Measurements from ENCODE around the gene ELOA. TPM values are rescaled to one million over a fixed set of nuclear protein-coding genes. Genes with fewer than 3 reads are reported as not detected.
"Not testable (repeated sequence)": the region's sequence is repeated elsewhere in the genome, so short reads cannot be mapped to it uniquely, and the experiment has no call there.

ELOA gene
- total and polyA plus RNA-seq, 4 donors: 24.0 to 65.0 (median 31.8) TPM

DNA sequence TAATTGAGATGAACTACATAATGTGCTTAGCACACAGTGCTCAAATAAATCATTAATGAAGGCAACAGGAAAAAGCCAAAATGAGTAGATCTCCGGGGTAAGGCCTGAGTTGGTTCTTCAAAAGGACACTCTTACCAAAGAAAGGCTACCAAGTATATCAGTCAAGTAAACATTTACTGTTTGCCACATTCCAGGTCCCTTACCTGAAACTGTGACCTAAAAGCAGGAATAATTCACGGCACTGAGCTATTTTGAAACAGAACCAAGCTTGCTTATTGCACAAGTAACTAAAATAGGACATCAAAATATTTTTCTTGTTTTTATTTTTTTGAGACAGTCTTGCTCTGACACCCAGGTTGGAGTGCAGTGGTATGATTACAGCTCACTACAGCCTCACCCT is 32.9 kb downstream of the ELOA start:
- H3K4me1 ChIP-seq (ENCODE audit: control insufficient read depth in 5 of 5, insufficient read depth in 5 of 5, low read length in 5 of 5): peaks cover 0 to 16% (median 3%) of the 10 kb centered on the region in 5 donors
- 55 to 65% methylated on average over 2 of the region's 2 CpGs for WGBS, 2 donors
- no peaks in the 10 kb centered on the region for H3K9me3 ChIP-seq (ENCODE audit: control insufficient read depth in 4 of 4, insufficient read depth in 3 of 4, low read length in 3 of 4)
- peaks cover 0 to 7% (median under 1%) of the 10 kb centered on the region in 4 donors for H3K36me3 ChIP-seq (ENCODE audit: control insufficient read depth in 4 of 4, insufficient read depth in 4 of 4, low read length in 4 of 4)
- TF ChIP-seq, protein P1, sequence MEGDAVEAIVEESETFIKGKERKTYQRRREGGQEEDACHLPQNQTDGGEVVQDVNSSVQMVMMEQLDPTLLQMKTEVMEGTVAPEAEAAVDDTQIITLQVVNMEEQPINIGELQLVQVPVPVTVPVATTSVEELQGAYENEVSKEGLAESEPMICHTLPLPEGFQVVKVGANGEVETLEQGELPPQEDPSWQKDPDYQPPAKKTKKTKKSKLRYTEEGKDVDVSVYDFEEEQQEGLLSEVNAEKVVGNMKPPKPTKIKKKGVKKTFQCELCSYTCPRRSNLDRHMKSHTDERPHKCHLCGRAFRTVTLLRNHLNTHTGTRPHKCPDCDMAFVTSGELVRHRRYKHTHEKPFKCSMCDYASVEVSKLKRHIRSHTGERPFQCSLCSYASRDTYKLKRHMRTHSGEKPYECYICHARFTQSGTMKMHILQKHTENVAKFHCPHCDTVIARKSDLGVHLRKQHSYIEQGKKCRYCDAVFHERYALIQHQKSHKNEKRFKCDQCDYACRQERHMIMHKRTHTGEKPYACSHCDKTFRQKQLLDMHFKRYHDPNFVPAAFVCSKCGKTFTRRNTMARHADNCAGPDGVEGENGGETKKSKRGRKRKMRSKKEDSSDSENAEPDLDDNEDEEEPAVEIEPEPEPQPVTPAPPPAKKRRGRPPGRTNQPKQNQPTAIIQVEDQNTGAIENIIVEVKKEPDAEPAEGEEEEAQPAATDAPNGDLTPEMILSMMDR (IDR thresholded peaks at IDR 0.05; ENCODE audit: control extremely low read depth, extremely low read depth): no peak
- H3K27ac ChIP-seq (ENCODE audit: low read depth in 1 of 2, low read length in 1 of 2): no peak overlapping the region
- no peak overlapping the region for H3K4me3 ChIP-seq
- H3K9ac ChIP-seq (ENCODE audit: insufficient read depth in 1 of 2, low read length in 2 of 2): no peak overlapping the region
- DNase-seq: no peak
- ATAC-seq (ENCODE audit: insufficient read depth, low FRiP score): no peak
- H3K27me3 ChIP-seq (ENCODE audit: control insufficient read depth in 3 of 3, insufficient read depth in 3 of 3, low read length in 2 of 3): no peaks in the 10 kb centered on the region

DNA sequence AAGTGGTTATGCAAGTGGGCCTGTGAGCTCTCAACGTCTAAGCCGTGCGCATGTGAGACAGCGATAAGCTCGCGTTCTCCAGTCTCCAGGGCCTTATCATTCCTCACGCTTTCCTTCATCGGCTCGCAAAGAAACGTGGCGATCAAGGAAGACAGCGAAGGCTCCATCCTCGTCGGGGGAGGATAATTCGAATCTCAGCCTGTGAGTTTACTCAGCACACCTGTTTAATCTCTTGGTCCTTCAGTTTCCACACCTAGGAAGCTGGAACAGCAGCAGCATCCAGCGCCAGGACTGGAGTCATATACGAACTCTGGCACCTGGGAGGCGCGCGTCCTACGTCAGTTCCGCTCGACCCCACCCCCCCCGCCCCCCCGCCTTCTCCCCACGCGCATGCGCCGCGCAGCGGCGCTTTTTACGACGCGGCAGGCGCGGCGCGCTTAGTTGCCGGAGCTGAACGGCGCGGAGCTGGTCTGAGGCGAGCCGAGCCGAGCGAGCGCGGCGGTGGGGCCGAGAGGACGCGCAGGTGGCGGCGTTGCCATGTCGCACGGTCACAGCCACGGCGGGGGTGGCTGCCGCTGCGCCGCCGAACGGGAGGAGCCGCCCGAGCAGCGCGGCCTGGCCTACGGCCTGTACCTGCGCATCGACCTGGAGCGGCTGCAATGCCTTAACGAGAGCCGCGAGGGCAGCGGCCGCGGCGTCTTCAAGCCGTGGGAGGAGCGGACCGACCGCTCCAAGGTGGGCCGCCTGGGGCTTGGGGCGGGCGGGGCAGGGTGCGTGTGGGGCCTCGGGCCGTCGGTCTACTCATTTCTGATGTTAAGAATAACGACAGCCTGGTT is 34.9 kb downstream of the ELOA start, which contains the start of gene PITHD1:
PITHD1 (plus strand) TSS at position 440 of the 836 bp plus-strand sequence; CDS start at position 538, 98 bp downstream.
- Histone ChIP-seq H3K4me1 (ENCODE audit: control insufficient read depth in 5 of 5, insufficient read depth in 5 of 5, low read length in 5 of 5) (peaks cover 0 to 16% (median 3%) of the 10 kb centered on the region in 5 donors), H3K36me3 (ENCODE audit: control insufficient read depth in 4 of 4, insufficient read depth in 4 of 4, low read length in 4 of 4) (peaks cover 0 to 7% (median 3%) of the 10 kb centered on the region in 4 donors), H3K4me3 (peak within 1 kb of the TSS; percentile 97), H3K27ac (ENCODE audit: low read depth in 1 of 2, low read length in 1 of 2) (peak within 1 kb of the TSS; percentile 93 to 97), H3K9me3 (ENCODE audit: control insufficient read depth in 4 of 4, insufficient read depth in 3 of 4, low read length in 3 of 4) (no peaks in the 10 kb centered on the region), H3K9ac (ENCODE audit: insufficient read depth in 1 of 2, low read length in 2 of 2) (peak within 1 kb of the TSS; percentile 56 to 91), H3K27me3 (ENCODE audit: control insufficient read depth in 3 of 3, insufficient read depth in 3 of 3, low read length in 2 of 3) (no peaks in the 10 kb centered on the region)
- ATAC-seq (ENCODE audit: insufficient read depth, low FRiP score): peak; percentile 72
- DNase-seq: peak; percentile 90 to 92 (median 91)
- WGBS, 2 donors: 0% methylated on average over 52 to 91 of the region's 91 CpGs
- TF ChIP-seq, protein P1 (IDR thresholded peaks at IDR 0.05; ENCODE audit: control extremely low read depth, extremely low read depth): no peak

DNA sequence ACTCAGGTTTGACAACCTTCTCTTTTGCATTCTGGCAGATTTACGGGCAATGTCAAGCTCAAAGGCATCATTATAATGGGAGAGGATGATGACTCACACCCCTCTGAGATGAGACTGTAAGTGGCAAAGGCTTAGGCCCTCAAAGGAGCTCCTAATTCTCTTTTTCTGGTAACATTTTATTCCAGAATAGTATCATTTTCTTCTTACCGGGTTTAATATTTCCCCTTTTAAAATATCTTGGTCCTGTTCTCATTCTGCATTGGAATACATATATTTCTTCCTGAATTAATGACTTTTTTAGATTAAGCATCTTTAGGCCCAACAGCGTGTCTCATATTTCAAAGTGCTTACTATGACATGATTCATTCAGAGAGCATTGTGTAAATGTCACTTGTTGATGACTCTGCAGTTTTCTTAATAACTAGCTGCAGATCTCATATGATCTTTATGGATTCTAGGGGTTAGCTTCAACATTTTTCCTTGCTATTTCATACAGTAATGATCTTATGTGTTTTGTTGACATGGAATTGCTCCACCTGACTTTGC is 36.6 kb downstream of the ELOA start:
- Histone ChIP-seq H3K27me3 (ENCODE audit: control insufficient read depth in 3 of 3, insufficient read depth in 3 of 3, low read length in 2 of 3) (no peaks in the 10 kb centered on the region), H3K4me1 (ENCODE audit: control insufficient read depth in 5 of 5, insufficient read depth in 5 of 5, low read length in 5 of 5) (peaks cover 0 to 16% (median 3%) of the 10 kb centered on the region in 5 donors), H3K9me3 (ENCODE audit: control insufficient read depth in 4 of 4, insufficient read depth in 3 of 4, low read length in 3 of 4) (no peaks in the 10 kb centered on the region), H3K9ac (ENCODE audit: insufficient read depth in 1 of 2, low read length in 2 of 2) (no peak overlapping the region), H3K36me3 (ENCODE audit: control insufficient read depth in 4 of 4, insufficient read depth in 4 of 4, low read length in 4 of 4) (peaks cover 3 to 14% (median 6%) of the 10 kb centered on the region in 4 donors), H3K27ac (ENCODE audit: low read depth in 1 of 2, low read length in 1 of 2) (no peak overlapping the region), H3K4me3 (no peak overlapping the region)
- WGBS, 2 donors: 77 to 86% methylated on average over 3 of the region's 3 CpGs
- DNase-seq: no peak
- no peak for ATAC-seq (ENCODE audit: insufficient read depth, low FRiP score)
- TF ChIP-seq, protein P1 (IDR thresholded peaks at IDR 0.05; ENCODE audit: control extremely low read depth, extremely low read depth): no peak

DNA sequence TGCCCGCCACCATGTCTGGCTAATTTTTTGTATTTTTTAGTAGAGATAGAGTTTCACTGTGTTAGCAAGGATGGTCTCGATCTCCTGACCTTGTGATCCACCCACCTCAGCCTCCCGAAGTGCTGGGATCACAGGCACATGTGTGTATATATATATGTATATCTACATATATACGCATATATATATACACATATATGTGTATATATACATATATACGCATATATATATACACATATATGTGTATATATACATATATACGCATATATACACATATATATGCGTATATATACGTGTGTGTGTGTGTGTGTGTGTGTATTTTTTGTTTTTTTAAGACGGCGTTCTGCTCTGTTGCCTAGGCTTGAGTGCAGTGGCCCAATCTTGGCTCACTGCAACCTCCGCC is 39.9 kb downstream of the ELOA start:
- not testable (repeated sequence) for H3K9me3 ChIP-seq (ENCODE audit: control insufficient read depth in 4 of 4, insufficient read depth in 3 of 4, low read length in 3 of 4); H3K9ac ChIP-seq (ENCODE audit: insufficient read depth in 1 of 2, low read length in 2 of 2); H3K27me3 ChIP-seq (ENCODE audit: control insufficient read depth in 3 of 3, insufficient read depth in 3 of 3, low read length in 2 of 3); DNase-seq; H3K4me3 ChIP-seq; H3K4me1 ChIP-seq (ENCODE audit: control insufficient read depth in 5 of 5, insufficient read depth in 5 of 5, low read length in 5 of 5); ATAC-seq (ENCODE audit: insufficient read depth, low FRiP score); H3K27ac ChIP-seq (ENCODE audit: low read depth in 1 of 2, low read length in 1 of 2)
- WGBS, 2 donors: 92 to 93% methylated on average over 11 of the region's 11 CpGs
- H3K36me3 ChIP-seq (ENCODE audit: control insufficient read depth in 4 of 4, insufficient read depth in 4 of 4, low read length in 4 of 4): peaks cover 17 to 41% (median 23%) of the 10 kb centered on the region in 4 donors

Measured in lung (tissue), 12 donors.